ENCODE measurements around the gene TIAM2. TPM values are rescaled to one million over a fixed set of nuclear protein-coding genes. Genes with fewer than 3 reads are reported as not detected.

Gene TIAM2
- total and polyA plus RNA-seq, 10 of the 15 experiments (the other 5 are each of a cell fraction or from before 2014, with no cell fraction given): 1.1 to 10.5 (median 2.3) TPM

DNA sequence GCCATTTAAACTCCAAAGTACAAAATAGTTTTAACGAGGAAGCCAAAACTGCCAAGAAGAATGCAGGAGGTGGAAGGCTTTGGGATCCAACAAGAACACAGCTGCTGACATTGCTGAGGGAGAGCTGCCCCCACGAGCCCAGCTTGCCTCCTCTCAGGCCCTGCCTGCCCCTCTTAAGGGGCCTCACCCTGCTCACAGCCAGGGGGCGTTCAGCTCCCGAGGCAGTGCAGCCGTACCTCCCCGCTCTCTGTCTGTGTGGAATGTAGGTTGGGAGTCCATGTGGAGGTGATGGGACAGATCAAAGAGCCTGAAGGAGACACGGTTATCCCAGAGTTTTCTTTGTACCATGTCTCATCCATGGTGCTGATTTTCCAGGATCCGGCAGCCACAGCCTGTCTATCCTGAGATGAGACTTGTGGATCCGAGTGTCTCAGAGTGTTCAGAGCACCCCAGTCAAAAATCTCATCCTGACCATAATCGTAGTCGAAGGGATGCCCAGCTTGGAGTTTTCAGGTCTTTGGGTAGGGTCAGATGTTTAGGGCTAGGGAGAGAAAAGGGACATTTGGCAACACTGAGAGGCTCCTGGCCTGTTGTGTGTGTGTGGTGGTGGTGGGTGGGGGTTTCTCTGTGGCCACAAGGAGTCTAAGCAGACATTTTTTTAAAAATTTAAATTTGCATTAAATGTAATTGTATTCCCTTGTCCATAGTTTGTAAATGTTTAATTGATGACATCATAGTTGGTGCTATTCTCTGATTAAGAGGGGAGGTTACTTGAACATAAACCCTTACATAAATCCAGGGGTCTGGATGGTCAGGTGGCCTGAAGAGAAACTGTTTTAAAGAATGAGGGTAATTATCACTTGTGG, 157.3 kb downstream of the TIAM2 start:
- RAD21 ChIA-PET (ENCODE audit: unreplicated experiment): no interaction called here
- Histone ChIP-seq H3K9me3 (replicated peaks; ENCODE audit: control insufficient read depth, insufficient read depth, low read length) (no peaks in the 10 kb centered on the region), H2AFZ (ENCODE audit: control insufficient read depth, low read depth, low read length) (no peak overlapping the region), H3K4me2 (ENCODE audit: control insufficient read depth, insufficient read depth) (no peak overlapping the region), H3K27me3 (replicated peaks in 1 of 2; ENCODE audit: control insufficient read depth in 2 of 2, insufficient read depth in 2 of 2, low read length in 1 of 2) (no peaks in the 10 kb centered on the region), H3K27ac (ENCODE audit: control insufficient read depth, insufficient read depth) (no peak overlapping the region), H3K4me1 (ENCODE audit: control insufficient read depth, insufficient read depth, low read length) (peaks cover 6% of the 10 kb centered on the region), H3K9ac (ENCODE audit: control insufficient read depth, insufficient read depth, low read length) (no peak overlapping the region), H4K20me1 (ENCODE audit: control insufficient read depth, insufficient read depth) (no peaks in the 10 kb centered on the region), H3K4me3 (no peak overlapping the region), H3K36me3 (ENCODE audit: control insufficient read depth in 2 of 2, insufficient read depth in 2 of 2, low read length in 1 of 2) (no peaks in the 10 kb centered on the region), H3K79me2 (ENCODE audit: control insufficient read depth, insufficient read depth, low read length) (no peaks in the 10 kb centered on the region)
- in situ Hi-C loops (cut with MboI) (no loop called here), intact Hi-C loops (cut with micrococcal nuclease; ENCODE audit: unreplicated experiment) (no loop called here)
- 79% methylated on average over 11 of the region's 11 CpGs for WGBS (ENCODE audit: insufficient coverage, insufficient replicate concordance, low lambda C conversion rate, missing lambda C conversion rate)
- DNase-seq (ENCODE audit: low read depth, low spot score) (no peak), ATAC-seq (no peak), FAIRE-seq (no peak)
- SMC1A ChIA-PET (ENCODE audit: uncharacterized antibody, unreplicated experiment): no interaction called here
- TF ChIP-seq, protein P1, sequence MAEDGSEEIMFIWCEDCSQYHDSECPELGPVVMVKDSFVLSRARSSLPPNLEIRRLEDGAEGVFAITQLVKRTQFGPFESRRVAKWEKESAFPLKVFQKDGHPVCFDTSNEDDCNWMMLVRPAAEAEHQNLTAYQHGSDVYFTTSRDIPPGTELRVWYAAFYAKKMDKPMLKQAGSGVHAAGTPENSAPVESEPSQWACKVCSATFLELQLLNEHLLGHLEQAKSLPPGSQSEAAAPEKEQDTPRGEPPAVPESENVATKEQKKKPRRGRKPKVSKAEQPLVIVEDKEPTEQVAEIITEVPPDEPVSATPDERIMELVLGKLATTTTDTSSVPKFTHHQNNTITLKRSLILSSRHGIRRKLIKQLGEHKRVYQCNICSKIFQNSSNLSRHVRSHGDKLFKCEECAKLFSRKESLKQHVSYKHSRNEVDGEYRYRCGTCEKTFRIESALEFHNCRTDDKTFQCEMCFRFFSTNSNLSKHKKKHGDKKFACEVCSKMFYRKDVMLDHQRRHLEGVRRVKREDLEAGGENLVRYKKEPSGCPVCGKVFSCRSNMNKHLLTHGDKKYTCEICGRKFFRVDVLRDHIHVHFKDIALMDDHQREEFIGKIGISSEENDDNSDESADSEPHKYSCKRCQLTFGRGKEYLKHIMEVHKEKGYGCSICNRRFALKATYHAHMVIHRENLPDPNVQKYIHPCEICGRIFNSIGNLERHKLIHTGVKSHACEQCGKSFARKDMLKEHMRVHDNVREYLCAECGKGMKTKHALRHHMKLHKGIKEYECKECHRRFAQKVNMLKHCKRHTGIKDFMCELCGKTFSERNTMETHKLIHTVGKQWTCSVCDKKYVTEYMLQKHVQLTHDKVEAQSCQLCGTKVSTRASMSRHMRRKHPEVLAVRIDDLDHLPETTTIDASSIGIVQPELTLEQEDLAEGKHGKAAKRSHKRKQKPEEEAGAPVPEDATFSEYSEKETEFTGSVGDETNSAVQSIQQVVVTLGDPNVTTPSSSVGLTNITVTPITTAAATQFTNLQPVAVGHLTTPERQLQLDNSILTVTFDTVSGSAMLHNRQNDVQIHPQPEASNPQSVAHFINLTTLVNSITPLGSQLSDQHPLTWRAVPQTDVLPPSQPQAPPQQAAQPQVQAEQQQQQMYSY (CRISPR knock-in tag; IDR thresholded peaks at IDR 0.05): no peak
- peak; percentile 88 for TF ChIP-seq ATF7 (IDR thresholded peaks at IDR 0.05; ENCODE audit: low read depth)
- POLR2A ChIA-PET: no interaction called here
- BruUV-seq (replicated peaks): no TSS peak
- CTCF ChIA-PET: interaction anchor here (1.0 to 3.5 kb wide), 3 partner anchors 16 to 477 kb away, joined by 3 to 23 read pairs (median 4); no protein-coding TSS in a partner anchor

Data from GM12878 (cell line).